HG03135 (cell line): Measurements from ENCODE around the gene LY6G6F.

Source experiments
- ATAC-seq: cut with Tn5 transposase; IDR thresholded peaks from one replicate; pipeline ENCODE4 v1.9.1; 2021; ENCODE audit warnings: mild to moderate bottlenecking, moderate library complexity; ENCODE audit not compliant: unreplicated experiment

Gene LY6G6F

DNA sequence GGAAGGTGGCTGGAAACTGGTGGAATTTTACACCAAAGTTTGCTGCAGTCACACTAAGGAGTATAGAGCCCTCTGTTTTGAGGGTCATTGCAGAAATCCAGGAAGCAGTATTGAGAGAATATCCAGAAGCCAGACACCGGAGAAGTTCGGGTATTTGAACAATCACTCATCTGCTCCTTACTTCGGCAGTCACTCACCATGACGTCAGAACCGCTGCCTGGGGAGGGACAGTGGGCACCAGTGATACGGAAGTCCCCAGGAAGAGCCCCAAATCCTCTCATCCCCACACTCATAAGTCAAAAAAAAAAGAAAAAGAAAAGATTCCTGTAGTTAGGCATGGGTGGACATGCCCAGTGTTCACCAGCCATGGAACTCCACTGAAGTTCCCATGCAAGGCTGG lies 29.8 kb upstream of the LY6G6F start:
- no peak for ATAC-seq

- no peak for ATAC-seq
These were observed 28.7 kb upstream of the LY6G6F start for GRCh38 chr6:31677955-31678354.

DNA sequence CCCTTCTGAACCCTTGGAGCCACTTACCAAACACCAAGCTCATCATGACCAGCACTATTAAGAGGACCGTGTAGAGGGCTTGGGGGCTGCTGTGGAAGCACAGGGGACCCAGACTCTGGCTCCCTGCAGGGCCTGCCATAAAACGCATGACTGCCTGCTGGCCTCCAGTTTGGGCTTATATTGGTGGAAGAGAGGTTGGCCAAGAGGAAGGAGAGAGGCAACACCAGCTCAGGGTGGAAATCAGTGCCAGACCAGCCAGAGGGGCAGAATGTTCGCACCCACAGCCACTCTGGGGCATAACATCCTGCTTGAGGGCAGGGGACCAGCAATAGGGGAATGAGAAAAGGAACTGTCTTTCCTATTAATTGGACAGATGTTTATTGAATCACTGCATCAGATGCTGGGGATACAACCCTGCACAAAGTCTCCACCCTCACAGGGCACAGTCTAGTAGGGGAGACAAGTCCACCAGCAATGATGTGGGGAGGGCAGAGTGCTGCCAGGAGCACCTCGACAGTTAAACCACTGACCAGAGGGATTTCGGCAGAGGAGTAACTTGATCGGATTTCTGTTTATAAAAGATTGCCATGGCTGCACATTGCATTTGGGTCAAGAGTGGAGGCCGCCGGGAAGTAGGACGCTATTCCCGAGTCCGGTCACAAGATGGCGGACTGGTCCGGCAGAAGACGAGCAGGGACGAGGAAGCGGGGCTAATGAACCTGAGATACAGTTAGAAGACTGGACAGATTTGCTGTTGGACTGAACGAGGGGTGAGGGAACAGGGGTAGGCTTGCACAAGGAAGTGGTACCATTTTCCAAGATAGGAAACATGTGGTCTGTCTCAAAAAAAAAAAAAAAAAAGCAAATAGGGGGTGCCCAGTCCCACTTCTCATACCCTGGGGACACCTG lies 26.2 kb upstream of the LY6G6F start, which contains the start of gene LY6G5C:
Gene LY6G5C (minus strand): TSS at position 842 of the 909 bp plus-strand sequence. CDS start 694 bp downstream, at position 148.
- ATAC-seq, result no peak

DNA sequence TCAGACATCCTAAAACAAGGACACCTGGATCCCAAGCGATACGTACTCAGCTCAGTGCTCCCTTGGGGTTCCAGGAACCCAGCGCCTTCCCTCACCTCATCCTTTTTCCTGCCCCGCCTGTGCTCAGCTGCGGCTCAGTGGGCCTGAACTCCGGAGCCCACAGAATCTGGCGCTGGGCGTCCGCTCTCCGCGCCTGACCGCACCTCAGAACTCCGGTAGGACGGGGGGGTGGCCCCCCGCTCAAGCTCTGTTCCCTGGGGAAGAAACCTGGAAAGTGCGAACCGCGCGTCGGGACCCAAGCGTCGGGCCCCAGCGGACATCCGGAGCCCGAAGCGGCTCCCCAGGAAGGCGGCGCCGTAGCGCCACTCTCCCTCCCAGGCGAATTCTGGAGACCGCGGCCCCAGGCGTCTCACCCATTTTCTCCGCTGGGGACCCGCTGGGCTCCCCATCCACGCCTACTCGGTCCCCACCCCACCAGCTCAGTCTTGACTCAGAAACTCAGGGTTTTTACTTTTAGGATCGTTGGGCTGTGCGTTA lies 25.5 kb upstream of the LY6G6F start:
- ATAC-seq, result no peak

GRCh38 chr6:31683591-31683990 lies 23.1 kb upstream of the LY6G6F start:
- ATAC-seq, result no peak

DNA sequence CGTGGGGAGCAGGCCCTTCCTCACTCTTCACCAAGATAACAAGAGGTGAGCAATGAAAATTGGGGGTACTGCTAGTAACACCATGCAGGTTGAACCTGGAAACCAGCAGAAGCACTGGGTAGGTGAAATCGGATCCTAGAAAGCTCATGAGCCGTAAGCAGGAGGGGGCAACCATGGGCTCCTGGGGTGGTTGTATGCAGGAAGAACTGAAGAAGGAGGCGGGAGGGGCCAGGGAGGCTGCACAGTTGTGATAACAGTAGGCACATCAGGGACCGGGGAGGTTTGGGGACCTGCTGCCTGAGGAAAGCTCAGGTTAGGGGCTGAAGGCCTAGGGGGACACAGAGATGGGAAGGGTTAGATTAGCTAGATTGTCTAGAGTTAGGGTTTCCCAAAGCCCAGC lies 20.2 kb upstream of the LY6G6F start:
- no peak for ATAC-seq

DNA sequence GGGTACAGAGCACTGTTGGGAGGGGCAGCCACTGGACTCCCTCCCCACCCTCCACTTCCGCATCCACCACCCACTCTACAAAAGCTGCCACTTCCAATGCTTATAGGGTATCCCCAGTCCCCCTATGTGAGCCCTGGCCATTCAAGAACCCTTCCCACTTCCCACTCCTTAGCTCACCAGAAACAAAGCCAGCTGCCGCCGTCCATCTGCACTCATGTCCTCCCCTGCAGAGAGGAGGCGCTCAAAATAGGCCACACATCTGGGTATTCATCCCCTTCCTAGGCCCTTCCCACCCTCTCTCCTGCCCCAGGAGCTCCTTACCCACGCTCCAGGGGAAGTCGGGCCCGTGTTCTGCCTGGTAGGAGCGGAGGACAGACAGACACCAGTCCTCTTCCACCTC lies 19.3 kb upstream of the LY6G6F start:
- ATAC-seq, result no peak

GRCh38 chr6:31687860-31688693 lies 18.6 kb upstream of the LY6G6F start:
- no peak for ATAC-seq

- ATAC-seq, result no peak
These were observed 17.2 kb upstream of the LY6G6F start for GRCh38 chr6:31689249-31690110.

- no peak for ATAC-seq
These were observed 16.2 kb upstream of the LY6G6F start for GRCh38 chr6:31690231-31691077.

- ATAC-seq, result no peak
These were observed 15.6 kb upstream of the LY6G6F start for GRCh38 chr6:31691078-31691463.

DNA sequence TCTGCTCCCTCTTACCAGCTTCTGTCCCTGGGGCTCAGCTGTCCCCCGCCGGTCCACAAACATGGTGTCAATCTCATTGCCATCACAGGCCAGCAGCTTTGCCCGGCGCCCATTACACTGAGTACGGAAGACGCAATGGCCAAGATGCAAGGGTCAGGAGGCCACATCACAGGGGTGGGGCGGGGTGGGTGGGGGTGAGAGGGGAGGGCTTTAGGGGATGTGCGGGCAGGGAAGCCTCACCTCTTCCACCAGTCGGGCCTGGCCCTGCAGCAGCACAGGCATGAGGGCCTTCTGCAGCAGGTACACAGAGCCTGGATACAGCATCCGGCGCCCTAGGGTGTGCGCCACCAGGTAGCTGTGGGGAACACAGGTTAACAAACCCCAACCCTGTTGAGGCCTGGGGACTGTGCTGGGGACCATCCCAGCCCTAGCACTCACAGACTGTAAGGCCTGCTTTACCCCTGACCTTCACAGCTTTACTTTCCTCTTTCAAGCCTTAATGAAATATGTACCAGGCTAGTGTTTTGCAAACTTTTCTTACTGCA lies 15.0 kb upstream of the LY6G6F start:
- ATAC-seq, result no peak

- no peak for ATAC-seq
These were observed 14.3 kb upstream of the LY6G6F start for GRCh38 chr6:31692353-31692752.

GRCh38 chr6:31692886-31693285 lies 13.8 kb upstream of the LY6G6F start:
- no peak for ATAC-seq

GRCh38 chr6:31693535-31693934 lies 13.1 kb upstream of the LY6G6F start:
- ATAC-seq, result no peak

DNA sequence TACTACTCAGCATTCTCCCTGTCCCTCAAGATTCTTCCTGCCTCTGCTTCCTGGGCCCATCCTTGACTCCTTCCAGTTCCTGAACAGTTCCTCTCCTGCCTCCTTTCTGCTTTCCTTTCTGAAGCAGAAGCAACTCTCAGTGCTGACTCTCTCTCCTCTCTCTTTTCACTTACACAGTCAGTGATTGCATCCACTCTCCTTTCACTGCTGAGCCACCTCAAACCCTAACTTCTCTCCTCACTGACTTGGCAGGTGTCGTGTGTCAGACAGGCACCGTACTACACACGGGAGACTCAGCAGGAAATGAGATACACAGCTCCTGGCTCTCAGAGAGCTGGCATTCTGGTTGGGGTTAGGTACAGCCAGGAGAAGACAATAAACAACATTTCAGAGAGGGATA lies 9.1 kb upstream of the LY6G6F start:
- ATAC-seq, result no peak

GRCh38 chr6:31700740-31701401 lies 5.8 kb upstream of the LY6G6F start:
- ATAC-seq, result no peak

DNA sequence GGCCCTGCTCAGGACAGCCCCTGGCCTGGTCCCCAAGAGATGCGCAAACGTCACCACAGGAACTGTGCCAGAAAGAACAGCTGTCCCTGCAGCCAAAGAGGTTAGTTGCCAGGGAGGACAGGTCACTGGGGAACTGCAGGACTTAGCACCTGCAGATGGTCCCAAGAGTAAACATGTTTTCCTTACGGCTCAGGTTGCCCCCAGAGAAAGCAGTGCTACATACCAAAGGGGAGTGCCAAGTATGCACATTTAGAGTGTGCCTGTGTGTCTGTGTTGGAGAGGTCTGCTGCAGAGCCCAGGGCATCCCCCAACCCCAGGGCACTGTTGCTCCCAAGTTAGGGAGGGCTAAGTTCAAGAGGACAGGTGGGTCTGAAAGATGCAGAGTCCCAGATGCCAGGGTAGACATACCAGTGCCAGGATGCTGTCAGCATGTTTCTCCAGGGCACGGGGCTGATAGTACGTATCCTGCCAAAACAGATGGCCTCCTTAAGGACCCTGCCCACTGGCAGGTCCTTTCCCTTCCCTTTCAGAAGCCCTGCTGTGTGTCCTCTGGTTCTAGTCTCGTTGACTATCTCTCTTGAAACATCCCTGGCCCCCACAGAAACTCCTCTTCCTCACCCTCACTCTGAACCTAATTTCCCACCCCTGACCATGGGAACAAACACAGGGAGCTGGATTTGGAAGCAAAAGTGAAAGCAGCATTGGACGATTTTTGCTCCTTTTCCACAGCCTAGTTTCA lies 4.8 kb upstream of the LY6G6F start:
- no peak for ATAC-seq
